Measurements from ENCODE around the gene ST6GAL1. TPM values are rescaled to one million over a fixed set of nuclear protein-coding genes. Genes with fewer than 3 reads are reported as not detected.
"Not testable (repeated sequence)": the region's sequence is repeated elsewhere in the genome, so short reads cannot be mapped to it uniquely, and the experiment has no call there.

Gene ST6GAL1
- polyA plus RNA-seq, 3 donors = 55.6 to 81.0 (median 61.7) TPM

DNA sequence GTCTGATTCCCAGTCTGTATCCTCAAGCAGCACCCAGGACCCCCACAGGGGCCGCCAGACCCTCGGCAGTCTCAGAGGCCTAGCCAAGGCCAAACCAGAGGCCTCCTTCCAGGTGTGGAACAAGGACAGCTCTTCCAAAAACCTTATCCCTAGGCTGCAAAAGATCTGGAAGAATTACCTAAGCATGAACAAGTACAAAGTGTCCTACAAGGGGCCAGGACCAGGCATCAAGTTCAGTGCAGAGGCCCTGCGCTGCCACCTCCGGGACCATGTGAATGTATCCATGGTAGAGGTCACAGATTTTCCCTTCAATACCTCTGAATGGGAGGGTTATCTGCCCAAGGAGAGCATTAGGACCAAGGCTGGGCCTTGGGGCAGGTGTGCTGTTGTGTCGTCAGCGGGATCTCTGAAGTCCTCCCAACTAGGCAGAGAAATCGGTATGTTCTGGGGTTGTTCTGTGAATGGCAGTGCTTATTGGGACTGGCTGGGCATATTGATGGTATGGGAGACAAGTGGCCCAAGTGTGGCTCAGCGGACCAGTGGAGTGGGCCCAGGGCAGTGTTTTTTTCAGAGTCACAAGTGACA is 112.6 kb downstream of the ST6GAL1 start:
- DNase-seq = no peak

GRCh38 chr3:187044206-187044605 is 113.9 kb downstream of the ST6GAL1 start:
- no peak for DNase-seq

GRCh38 chr3:187044867-187045552 is 114.7 kb downstream of the ST6GAL1 start:
- no peak for DNase-seq

DNA sequence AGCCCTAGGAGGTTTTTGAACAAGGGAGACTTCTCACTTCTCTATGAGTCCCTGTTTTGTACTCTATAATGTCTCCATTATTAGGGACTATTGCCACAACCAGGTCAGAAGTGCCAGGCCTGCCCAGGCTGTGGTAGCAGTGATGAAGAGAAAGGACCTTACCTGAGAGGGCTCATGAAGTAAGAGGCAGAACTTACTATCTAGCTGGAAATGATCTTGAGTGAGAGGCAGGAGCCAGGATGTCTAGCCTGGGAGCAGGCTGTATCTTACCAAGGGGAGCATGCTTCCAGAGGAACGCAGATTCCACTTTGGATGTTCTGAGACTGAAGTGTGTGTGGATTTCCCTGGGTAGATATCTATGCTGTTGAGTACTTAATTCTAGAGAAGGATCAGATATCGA is 115.7 kb downstream of the ST6GAL1 start:
- no peak for DNase-seq

DNA sequence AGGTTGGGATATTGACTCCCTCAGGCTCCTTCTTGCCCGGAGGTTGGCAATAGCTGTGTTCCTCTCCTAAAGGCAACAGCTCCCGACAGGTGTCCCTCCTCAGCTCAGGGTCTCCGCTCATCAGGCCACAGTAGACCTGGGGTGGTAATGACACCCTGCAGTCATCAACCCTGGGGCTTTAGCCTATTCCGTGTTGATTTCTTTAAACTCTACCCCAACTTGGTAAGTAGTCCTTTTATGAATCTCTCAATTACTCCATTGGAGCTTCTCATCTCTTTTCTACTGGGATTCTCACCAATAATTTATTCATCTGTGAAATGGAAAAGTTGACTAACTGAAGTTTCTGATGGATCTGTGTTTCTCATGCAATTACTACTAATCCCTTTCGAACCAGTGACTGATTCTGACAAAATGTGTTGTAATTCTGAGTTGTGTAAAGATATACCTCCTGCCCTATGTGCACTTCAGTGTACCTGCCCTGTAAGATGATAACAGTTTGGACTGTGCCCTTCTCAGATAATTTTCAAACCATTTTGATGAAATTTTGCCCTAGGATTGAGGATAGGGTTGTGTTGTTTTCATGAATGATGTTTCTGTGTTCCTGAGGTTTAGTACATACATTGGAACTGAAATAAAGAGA is 119.3 kb downstream of the ST6GAL1 start:
- no peak for DNase-seq

DNA sequence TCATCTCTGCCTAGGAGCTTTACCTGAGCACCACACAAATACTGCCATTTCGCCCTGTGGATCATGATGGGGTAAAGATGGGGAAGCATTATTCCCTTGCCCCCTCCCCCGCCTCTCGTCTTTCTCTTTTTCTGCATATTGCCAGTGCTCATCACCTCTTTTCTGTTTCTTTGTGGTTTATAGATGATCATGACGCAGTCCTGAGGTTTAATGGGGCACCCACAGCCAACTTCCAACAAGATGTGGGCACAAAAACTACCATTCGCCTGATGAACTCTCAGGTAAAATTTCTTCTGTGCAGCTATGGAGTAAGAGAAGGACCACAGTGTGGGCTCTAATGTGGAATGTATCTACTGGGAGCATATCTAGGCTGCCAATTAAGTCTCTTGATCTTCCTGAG is 120.7 kb downstream of the ST6GAL1 start:
- no peak for DNase-seq

- DNase-seq = no peak
These were observed 121.5 kb downstream of the ST6GAL1 start for GRCh38 chr3:187051724-187052366.

DNA sequence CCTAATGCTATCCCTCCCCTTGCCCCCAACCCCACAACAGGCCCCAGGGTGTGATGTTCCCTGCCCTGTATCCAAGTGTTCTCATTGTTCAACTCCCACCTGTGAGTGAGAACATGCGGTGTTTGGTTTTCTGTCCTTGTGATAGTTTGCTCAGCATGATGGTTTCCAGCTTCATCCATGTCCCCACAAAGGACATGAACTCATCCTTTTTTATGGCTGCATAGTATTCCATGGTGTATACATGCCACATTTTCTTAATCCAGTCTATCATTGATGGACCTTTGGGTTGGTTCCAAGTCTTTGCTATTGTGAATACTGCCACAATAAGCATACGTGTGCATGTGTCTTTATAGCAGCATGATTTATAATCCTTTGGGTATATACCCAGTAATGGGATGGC is 122.1 kb downstream of the ST6GAL1 start:
- not testable (repeated sequence) for DNase-seq

GRCh38 chr3:187054433-187054832 is 124.1 kb downstream of the ST6GAL1 start:
- not testable (repeated sequence) for DNase-seq

- DNase-seq = not testable (repeated sequence)
These were observed 127.5 kb downstream of the ST6GAL1 start for GRCh38 chr3:187057803-187058202.

- no peak for DNase-seq
These were observed 131.4 kb downstream of the ST6GAL1 start for GRCh38 chr3:187061748-187062147.

DNA sequence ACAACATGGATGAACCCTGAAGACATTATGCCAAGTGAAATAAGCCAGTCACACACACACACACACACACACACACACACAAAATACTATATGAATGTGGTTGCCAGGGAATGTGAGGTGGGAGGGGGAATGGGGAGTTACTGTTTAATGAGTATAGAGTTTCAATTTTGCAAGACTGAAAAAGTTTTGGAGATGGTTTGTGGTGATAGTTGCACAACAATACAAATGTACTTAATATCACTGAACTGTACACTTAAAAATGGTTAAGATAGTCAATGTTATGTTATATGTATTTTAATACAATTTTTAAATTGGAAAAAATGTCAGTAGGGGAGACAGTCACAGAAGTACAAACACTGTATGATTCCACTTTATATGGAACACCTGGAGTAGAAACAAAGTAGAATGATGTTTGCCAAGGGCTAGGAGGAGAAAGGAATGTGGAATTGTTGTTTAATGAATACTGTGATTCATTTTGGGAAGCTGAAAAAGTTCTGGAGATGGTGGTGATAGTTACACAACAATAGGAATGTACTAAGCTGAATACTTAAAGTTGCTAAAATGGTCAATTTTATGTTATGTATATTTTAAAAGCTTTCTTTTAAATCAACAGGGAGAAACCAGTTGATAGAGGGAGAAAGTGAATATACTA is 132.3 kb downstream of the ST6GAL1 start:
- DNase-seq = no peak

DNA sequence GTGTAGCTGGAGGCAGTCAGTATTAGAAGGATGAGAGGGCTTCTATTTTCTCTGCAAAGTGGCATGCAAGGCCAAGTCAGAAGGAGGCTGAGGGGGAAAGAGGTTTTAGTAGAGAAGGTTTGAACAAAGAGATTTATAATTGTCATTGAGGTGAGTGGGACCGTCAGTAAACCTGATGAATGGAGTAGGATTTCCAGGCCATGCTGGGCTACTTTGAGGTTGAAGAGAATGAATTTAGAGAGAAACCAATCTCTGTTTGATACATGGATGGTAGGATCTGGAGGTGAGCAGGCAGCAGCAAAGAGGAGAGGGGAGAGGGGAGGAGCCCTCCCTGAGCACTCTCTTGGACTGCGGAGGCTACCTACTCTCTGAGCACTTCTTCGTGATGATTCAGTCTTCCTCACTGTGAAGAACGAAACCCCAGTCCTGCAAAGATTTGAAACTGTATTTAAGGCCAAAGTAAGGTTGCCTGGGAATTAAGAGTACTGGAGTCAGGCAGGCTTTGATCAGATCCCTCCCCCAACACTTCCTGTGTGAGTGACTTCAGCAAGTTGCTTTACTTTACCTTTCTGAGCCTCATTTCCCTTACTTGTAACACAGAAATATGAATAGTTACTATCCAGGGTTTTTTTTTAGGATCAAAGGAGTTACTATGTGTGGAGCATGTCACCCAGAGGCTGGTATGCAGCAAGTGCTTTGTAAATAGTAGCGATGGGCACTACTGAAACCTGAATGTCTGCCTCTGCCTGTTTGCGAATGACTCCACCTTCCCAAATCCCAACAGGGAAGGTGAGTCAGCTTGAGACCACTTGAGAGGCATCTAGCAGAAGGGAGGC is 133.2 kb downstream of the ST6GAL1 start:
- DNase-seq = no peak

DNA sequence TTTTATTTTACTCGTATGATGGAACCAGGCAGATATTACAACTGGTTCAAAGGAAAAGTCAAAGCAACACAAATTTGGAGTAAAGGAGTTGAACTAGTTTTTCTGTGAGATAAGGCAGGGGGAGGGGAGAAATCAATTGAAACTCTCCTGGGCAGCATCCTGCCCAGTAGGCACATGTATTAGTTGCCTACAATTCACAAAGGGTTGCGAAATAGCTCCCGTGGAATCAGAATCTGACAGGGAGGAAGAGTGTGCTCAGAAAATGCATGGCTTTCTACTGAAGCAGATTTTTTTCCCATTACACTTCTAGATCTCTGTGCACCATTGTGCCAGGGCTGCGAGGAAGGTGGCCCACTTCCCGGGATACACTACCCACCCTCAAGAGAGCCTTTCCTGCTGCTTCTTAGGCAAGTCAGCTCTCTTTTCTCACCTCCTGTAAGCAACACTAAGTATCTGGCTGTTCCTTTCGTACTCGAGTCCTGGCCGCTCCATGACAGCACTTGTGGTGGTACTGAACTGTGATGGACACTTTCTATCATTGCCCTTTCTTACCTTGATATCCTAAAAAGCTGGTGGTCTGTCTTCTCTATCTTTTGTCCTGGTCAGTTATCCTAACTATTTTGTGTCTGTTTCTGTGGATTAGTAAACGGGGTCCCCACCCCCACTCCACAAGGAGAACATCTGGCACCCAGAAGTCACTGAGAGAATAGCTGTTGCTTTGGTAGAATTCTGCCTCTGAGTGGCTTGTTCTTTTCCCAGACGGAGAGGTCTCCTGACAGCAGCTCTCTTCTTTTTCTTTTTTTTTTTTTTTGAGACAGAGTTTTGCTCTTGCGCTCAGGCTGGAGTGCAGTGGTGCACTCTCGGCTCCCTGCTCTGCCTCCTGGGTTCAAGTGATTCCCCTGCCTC is 134.1 kb downstream of the ST6GAL1 start:
- no peak for DNase-seq

- no peak for DNase-seq
These were observed 136.1 kb downstream of the ST6GAL1 start for GRCh38 chr3:187066228-187066995.

DNA sequence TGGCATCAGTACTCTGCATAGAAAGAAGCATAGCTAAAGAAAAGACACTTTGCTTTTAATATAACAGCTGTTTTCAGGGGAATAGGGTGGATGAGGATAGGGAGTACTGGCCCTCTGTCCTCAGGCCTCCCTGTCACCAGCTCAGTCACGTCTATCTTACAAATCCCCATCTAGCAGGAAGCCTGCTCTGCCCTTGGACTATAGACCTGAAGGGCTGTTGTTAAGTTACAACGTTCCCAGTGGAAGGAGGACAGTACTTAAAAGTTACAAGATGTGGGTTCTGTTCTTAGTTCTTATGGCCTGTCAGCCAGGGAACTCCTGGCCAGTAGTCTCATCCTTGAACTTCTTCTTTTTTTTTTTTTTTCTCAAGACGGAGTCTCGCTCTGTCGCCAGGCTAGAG is 138.5 kb downstream of the ST6GAL1 start:
- DNase-seq = no peak

DNA sequence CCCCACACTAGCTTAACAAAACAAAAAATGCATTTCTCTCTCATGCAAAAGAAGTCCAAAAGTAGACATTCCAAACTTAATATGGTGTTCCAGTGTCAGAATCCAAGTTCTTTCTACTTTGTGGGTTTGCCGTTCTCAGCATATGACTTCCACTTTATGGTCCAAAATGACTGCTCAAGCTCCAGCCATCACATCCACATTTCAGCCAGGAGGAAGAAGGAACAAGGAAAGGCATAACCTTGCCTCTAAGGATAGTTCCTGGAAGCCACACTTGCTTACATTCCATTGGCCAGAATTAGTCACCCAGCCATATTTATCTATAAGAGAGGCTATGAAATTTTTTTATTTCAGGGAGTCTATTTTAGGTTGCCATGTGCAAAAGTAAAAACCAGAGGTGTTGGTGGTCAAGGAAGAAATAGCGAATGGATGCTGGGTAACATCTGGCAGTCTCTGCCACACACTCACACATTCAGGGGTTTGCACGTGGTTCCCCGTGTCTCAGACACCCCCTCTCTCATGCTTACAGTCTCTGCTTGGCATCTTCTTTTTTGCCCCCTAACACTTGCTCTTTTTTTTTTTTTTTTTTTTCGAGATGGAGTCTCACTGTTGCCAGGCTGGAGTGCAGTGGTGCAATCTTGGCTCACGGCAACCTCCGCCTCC is 139.7 kb downstream of the ST6GAL1 start:
- no peak for DNase-seq

DNA sequence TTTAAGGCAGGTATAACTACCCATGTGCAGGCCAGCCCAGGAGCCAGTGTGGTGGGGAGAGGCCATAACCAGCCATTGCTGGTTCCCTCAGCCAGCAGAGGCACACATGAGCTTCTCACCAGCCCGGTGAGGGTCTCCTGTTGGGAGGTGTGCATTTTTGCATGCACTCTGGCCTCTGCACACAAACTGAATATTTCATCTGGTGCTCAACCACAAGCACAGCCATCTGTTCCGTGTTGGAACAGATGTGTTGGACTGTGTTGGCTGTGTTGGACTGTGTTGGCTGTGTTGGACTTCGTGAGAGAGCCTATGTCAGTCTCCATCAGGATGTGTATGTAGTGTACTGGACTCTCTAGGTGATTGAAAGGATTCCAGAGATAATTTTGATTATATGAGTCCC is 141.8 kb downstream of the ST6GAL1 start:
- no peak for DNase-seq

DNA sequence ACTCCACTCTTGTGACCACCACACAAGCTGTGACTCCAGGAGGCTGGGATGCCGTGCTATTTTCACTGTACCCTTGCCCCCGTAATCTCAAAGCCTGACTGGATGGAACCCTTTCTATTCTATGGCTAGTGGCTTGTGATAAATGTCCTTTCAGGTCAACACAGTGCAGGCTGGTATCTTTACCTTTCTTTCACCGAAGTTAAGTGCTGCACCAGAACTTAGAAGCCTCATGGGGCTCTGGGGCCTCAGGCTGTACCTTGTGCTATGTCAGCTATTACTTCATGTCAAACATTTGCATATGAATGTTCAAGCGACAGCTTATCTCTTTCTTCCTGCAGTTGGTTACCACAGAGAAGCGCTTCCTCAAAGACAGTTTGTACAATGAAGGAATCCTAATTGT is 142.2 kb downstream of the ST6GAL1 start:
- no peak for DNase-seq

Data from renal pelvis (tissue), 4 donors.